Chondrocyte (in vitro differentiated cells): Measurements from ENCODE around the gene NACC2. TPM values are rescaled to one million over a fixed set of nuclear protein-coding genes. Genes with fewer than 3 reads are reported as not detected.
A peak's percentile ranks its signal among the peaks of the same experiment; 100 is the strongest.

Experiments
- DNase-seq: peaks from one replicate; pipeline ENCODE4 v3.0.0; 2021; ENCODE audit warnings: mixed read lengths, low spot score
- H3K27ac Mint-ChIP-seq: one replicate; pipeline ENCODE4 v1.8.0; 2021; ENCODE audit warnings: mild to moderate bottlenecking, moderate library complexity, mixed read lengths; ENCODE audit not compliant: unreplicated experiment
- H3K27me3 Mint-ChIP-seq: 2 replicates; pipeline ENCODE4 v1.8.0; 2021; ENCODE audit warnings: low read depth, mixed read lengths
- H3K36me3 Mint-ChIP-seq: 2 replicates; pipeline ENCODE4 v1.8.0; 2021; ENCODE audit warnings: low read depth, mixed read lengths
- H3K4me1 Mint-ChIP-seq: 2 replicates; pipeline ENCODE4 v1.8.0; 2021; ENCODE audit warnings: low read depth, mild to moderate bottlenecking, mixed read lengths
- H3K4me3 Mint-ChIP-seq: one replicate; pipeline ENCODE4 v1.8.0; 2021; ENCODE audit warnings: mild to moderate bottlenecking, moderate library complexity, mixed read lengths; ENCODE audit not compliant: unreplicated experiment
- H3K9me3 Mint-ChIP-seq: 2 replicates; pipeline ENCODE4 v1.8.0; 2021; ENCODE audit warnings: low read depth, mixed read lengths
- CTCF ChIP-seq: fragments of 200-600 bp; sonication (generic); IDR thresholded peaks from 2 replicates; pipeline ENCODE4 v1.5.0; 2021; ENCODE audit warnings: antibody characterized with exemption, mild to moderate bottlenecking, moderate library complexity
- total RNA-seq: library from RNA; stranded (reverse); gene quantifications from 3 replicates; pipeline ENCODE4 v1.2.1, GENCODE V29; 2021

The NACC2 gene
- total RNA-seq, 1 donor from 2014 or later: 51.0 TPM

- H3K36me3 Mint-ChIP-seq: peaks cover 2% of the 10 kb centered on the region
- TF ChIP-seq CTCF: no peak
- no peaks in the 10 kb centered on the region for H3K9me3 Mint-ChIP-seq
- no peak overlapping the region for H3K4me3 Mint-ChIP-seq
- H3K27ac Mint-ChIP-seq: no peak overlapping the region
- H3K27me3 Mint-ChIP-seq: peaks cover 16% of the 10 kb centered on the region
- H3K4me1 Mint-ChIP-seq: peaks cover 6% of the 10 kb centered on the region
- no peak for DNase-seq
Measured at GRCh38 chr9:136124976-136125692, 30.0 kb upstream of the NACC2 start.

- no peak for DNase-seq
- Mint-ChIP-seq H3K36me3 (peaks cover 2% of the 10 kb centered on the region), H3K4me3 (no peak overlapping the region), H3K27me3 (peaks cover 7% of the 10 kb centered on the region), H3K9me3 (no peaks in the 10 kb centered on the region), H3K27ac (no peak overlapping the region), H3K4me1 (peaks cover 7% of the 10 kb centered on the region)
- peak; percentile 98 for TF ChIP-seq CTCF
Measured at GRCh38 chr9:136122425-136123383, 27.6 kb upstream of the NACC2 start.

- DNase-seq: no peak
- Mint-ChIP-seq H3K36me3 (peaks cover 2% of the 10 kb centered on the region), H3K4me3 (no peak overlapping the region), H3K27me3 (peaks cover 4% of the 10 kb centered on the region), H3K27ac (no peak overlapping the region), H3K9me3 (no peaks in the 10 kb centered on the region), H3K4me1 (peaks cover 9% of the 10 kb centered on the region)
- no peak for TF ChIP-seq CTCF
Measured at GRCh38 chr9:136121801-136122200, 26.7 kb upstream of the NACC2 start.

GRCh38 chr9:136120438-136120844, 25.4 kb upstream of the NACC2 start:
- Mint-ChIP-seq H3K36me3 (peaks cover 2% of the 10 kb centered on the region), H3K4me1 (peaks cover 9% of the 10 kb centered on the region), H3K4me3 (no peak overlapping the region), H3K27me3 (peaks cover 4% of the 10 kb centered on the region), H3K27ac (no peak overlapping the region), H3K9me3 (no peaks in the 10 kb centered on the region)
- TF ChIP-seq CTCF: no peak
- DNase-seq: no peak

GRCh38 chr9:136119883-136120393, 24.8 kb upstream of the NACC2 start:
- no peaks in the 10 kb centered on the region for H3K9me3 Mint-ChIP-seq
- peak overlapping the region; percentile 73 for H3K4me3 Mint-ChIP-seq
- no peak for DNase-seq
- H3K4me1 Mint-ChIP-seq: peaks cover 9% of the 10 kb centered on the region
- peaks cover 4% of the 10 kb centered on the region for H3K27me3 Mint-ChIP-seq
- H3K27ac Mint-ChIP-seq: no peak overlapping the region
- TF ChIP-seq CTCF: peak; percentile 2
- peaks cover 1% of the 10 kb centered on the region for H3K36me3 Mint-ChIP-seq
